ENCODE data around the gene INSM2.

Gene INSM2

DNA sequence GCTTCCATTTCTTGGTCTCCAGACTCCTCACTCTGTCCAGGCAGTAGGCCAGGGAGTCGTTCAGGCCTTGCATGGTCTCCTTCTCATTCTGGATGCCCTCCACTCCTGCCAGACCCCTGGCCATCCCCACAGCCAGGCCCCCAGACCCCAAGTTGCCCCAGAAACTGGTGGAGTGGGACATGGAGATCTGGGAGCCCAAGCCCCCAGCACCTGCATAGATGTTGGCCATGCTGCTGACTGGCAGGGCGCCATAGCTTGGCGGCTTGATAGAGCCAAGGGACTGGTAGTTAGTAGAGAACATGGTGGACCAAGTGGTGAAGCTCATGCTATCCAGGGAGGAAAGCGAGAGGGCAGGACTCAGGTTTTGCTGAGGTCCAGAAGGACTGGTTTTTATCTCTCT lies 21.2 kb upstream of the INSM2 start:
- DNase-seq (ENCODE audit: insufficient read length, low spot score) (no peak), FAIRE-seq (no peak)

DNA sequence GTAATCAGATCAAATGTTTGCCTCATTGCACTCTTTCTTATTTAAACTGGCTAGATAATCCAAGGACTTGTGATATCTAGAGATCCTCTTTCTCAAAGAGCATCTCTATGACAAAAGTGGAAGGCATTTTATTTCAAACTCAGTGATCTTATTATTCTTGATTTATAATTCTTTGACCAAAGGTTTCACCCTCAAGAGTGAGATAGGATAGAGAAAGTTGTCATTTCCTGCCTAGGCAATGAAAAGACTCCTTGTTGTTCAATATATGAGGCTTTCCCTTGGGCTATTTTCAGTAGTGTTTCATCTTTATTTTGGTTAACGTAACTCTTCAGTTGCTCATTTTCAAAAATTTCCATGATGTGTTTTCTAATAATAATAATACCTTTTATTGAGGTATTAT lies 18.0 kb upstream of the INSM2 start:
- DNase-seq (ENCODE audit: insufficient read length, low spot score) (no peak), FAIRE-seq (no peak)
- TF ChIP-seq PAX5 (IDR thresholded peaks at IDR 0.05; ENCODE audit: insufficient read depth, low read length, severe bottlenecking) (no peak), POLR2AphosphoS5 (IDR thresholded peaks at IDR 0.05; ENCODE audit: low read depth, low read length) (no peak), POLR2A (IDR thresholded peaks at IDR 0.05; ENCODE audit: low read depth, low read length) (no peak), TAF1 (IDR thresholded peaks at IDR 0.05; ENCODE audit: low read depth, low read length) (no peak), POU2F2 (IDR thresholded peaks at IDR 0.05; ENCODE audit: low read depth, low read length) (no peak), SPI1 (IDR thresholded peaks at IDR 0.05; ENCODE audit: low read depth, low read length) (no peak)

More for the DNA sequence above, 21.2 kb upstream of the INSM2 start:
- TF ChIP-seq PAX5 (IDR thresholded peaks at IDR 0.05; ENCODE audit: insufficient read depth, low read length, severe bottlenecking) (no peak), POLR2AphosphoS5 (IDR thresholded peaks at IDR 0.05; ENCODE audit: low read depth, low read length) (no peak), SPI1 (IDR thresholded peaks at IDR 0.05; ENCODE audit: low read depth, low read length) (no peak), POLR2A (IDR thresholded peaks at IDR 0.05; ENCODE audit: low read depth, low read length) (no peak), POU2F2 (IDR thresholded peaks at IDR 0.05; ENCODE audit: low read depth, low read length) (no peak), TAF1 (IDR thresholded peaks at IDR 0.05; ENCODE audit: low read depth, low read length) (no peak)

DNA sequence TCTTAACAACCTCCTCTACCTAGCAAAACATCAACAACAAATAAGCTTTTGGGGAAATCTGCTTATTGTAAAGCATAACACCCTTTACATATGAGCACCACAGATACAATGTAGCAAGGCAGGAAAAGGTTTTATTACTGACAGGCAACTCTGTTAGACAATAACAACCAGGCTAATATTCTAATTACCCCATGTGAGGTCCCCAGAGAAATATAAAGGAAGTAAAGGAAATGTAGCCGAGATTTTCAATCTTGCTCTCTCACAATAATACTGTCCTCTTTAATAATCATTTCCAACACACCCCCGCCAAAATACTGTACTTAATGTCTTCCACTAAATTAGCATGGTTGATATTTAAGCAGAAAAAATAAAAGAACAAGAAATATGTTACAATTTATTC lies 14.0 kb upstream of the INSM2 start:
- TF ChIP-seq SPI1 (IDR thresholded peaks at IDR 0.05; ENCODE audit: low read depth, low read length) (no peak), PAX5 (IDR thresholded peaks at IDR 0.05; ENCODE audit: insufficient read depth, low read length, severe bottlenecking) (no peak), POLR2A (IDR thresholded peaks at IDR 0.05; ENCODE audit: low read depth, low read length) (no peak), TAF1 (IDR thresholded peaks at IDR 0.05; ENCODE audit: low read depth, low read length) (no peak), POU2F2 (IDR thresholded peaks at IDR 0.05; ENCODE audit: low read depth, low read length) (no peak)
- FAIRE-seq (no peak), DNase-seq (ENCODE audit: insufficient read length, low spot score) (no peak)

DNA sequence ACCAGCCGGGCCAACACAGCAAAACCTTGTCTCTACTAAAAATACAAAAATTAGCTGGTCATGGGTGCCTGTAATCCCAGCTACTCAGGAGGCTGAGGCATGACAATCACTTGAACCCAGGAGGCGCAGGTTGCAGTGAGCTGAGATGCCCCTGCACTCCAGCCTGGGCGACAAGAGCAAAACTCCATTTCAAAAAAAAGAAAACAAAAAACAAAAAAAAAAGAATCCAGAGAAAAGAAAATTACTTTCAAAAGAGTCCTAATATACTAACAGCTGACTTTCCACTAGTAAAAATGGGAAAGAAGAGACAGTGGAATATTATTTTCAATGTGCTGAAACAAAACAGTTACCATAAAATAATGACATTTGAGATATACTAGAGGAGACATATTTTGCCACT lies 8.3 kb upstream of the INSM2 start:
- DNase-seq (ENCODE audit: insufficient read length, low spot score) (no peak), FAIRE-seq (no peak)
- TF ChIP-seq POU2F2 (IDR thresholded peaks at IDR 0.05; ENCODE audit: low read depth, low read length) (no peak), SPI1 (IDR thresholded peaks at IDR 0.05; ENCODE audit: low read depth, low read length) (no peak), TAF1 (IDR thresholded peaks at IDR 0.05; ENCODE audit: low read depth, low read length) (no peak), PAX5 (IDR thresholded peaks at IDR 0.05; ENCODE audit: insufficient read depth, low read length, severe bottlenecking) (no peak), POLR2AphosphoS5 (IDR thresholded peaks at IDR 0.05; ENCODE audit: low read depth, low read length) (no peak), POLR2A (IDR thresholded peaks at IDR 0.05; ENCODE audit: low read depth, low read length) (no peak)

DNA sequence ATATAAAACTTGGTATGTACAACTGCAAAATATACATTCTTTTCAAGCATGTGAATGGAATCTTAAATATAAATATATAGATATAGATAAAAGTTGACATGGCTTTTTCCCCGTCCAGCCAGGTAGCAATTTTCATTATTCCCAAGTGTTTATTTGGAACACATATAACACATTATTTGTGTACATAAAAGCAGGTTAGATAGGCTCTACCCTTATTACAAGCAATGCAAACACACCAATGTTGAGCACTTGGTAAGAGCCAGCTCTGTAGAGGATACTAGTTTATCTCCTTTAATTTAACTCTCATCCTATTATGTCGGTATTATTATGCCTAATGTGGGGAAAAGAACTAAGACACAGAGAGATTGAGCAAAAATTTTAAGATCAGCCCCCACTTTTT lies 7.0 kb upstream of the INSM2 start:
- FAIRE-seq (no peak), DNase-seq (ENCODE audit: insufficient read length, low spot score) (no peak)
- TF ChIP-seq PAX5 (IDR thresholded peaks at IDR 0.05; ENCODE audit: insufficient read depth, low read length, severe bottlenecking) (no peak), POU2F2 (IDR thresholded peaks at IDR 0.05; ENCODE audit: low read depth, low read length) (no peak), POLR2A (IDR thresholded peaks at IDR 0.05; ENCODE audit: low read depth, low read length) (no peak), SPI1 (IDR thresholded peaks at IDR 0.05; ENCODE audit: low read depth, low read length) (no peak), POLR2AphosphoS5 (IDR thresholded peaks at IDR 0.05; ENCODE audit: low read depth, low read length) (no peak), TAF1 (IDR thresholded peaks at IDR 0.05; ENCODE audit: low read depth, low read length) (no peak)

DNA sequence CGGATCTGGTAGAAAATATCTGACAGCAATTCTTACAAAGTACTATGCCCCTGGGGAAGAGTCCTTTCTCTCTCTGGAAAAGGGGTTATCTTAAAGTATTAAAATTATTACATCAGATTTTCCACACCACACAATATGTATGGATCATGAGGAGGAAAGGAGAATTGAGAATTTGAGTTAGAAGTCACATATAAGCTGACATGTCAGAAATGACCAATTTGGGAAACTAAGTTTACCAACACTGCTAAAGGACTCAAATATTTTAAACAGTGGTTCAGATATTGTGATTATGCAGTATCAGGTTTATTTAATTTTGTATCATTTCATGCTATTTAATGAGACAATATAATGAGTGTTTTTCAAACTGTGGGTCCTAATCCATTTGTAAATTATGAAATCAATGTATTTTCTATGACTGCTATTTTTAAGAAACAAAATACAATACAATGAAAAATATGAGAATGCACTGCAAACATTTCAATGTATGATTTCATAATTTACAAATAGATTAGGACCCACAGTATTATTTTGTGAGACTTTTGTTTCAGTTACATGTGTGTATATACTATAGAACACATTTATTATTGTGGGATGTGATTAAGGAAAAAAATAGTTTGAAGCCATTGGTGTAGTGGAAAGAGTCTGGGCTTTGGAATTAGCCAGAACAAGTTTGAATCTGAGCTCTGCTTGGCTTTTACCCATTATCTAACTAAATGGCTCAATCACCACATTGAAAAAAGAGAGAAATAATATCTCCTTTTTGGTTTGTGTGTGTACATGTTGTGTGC lies 1.8 kb upstream of the INSM2 start:
- no peak for DNase-seq (ENCODE audit: insufficient read length, low spot score)
- TF ChIP-seq SPI1 (IDR thresholded peaks at IDR 0.05; ENCODE audit: low read depth, low read length) (no peak), TAF1 (IDR thresholded peaks at IDR 0.05; ENCODE audit: low read depth, low read length) (no peak), POLR2A (IDR thresholded peaks at IDR 0.05; ENCODE audit: low read depth, low read length) (no peak), POLR2AphosphoS5 (IDR thresholded peaks at IDR 0.05; ENCODE audit: low read depth, low read length) (no peak), PAX5 (IDR thresholded peaks at IDR 0.05; ENCODE audit: insufficient read depth, low read length, severe bottlenecking) (no peak), POU2F2 (IDR thresholded peaks at IDR 0.05; ENCODE audit: low read depth, low read length) (no peak)
- FAIRE-seq = no peak

DNA sequence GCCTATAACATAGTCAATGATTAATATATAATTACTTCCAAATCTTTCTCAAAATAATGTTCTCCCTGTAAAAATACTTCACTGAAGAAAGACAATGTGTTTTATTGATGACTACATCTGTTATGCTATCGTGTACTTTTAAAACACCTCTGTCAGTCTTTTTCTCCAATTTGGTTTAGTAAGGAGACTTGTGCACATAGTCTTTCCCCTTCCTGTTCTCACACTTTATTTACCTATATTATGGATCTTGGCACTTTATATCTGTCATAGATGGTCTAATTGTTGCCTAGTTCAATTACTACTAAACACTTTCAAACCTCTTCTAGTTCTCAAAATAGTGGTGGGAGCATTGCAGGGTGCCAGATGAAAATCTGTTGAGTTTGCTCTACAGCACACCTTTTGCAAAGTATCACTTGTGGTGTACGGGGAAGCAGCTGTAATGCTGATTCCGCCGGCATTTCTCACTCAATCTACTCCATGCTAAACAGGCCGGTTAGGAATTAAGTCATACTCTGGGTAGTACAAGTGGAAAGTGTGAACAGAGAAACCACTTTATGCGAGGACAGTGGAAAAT lies 1.1 kb upstream of the INSM2 start:
- TF ChIP-seq SPI1 (IDR thresholded peaks at IDR 0.05; ENCODE audit: low read depth, low read length) (no peak), TAF1 (IDR thresholded peaks at IDR 0.05; ENCODE audit: low read depth, low read length) (no peak), POLR2A (IDR thresholded peaks at IDR 0.05; ENCODE audit: low read depth, low read length) (no peak), PAX5 (IDR thresholded peaks at IDR 0.05; ENCODE audit: insufficient read depth, low read length, severe bottlenecking) (no peak), POLR2AphosphoS5 (IDR thresholded peaks at IDR 0.05; ENCODE audit: low read depth, low read length) (no peak), POU2F2 (IDR thresholded peaks at IDR 0.05; ENCODE audit: low read depth, low read length) (no peak)
- DNase-seq (ENCODE audit: insufficient read length, low spot score) (no peak), FAIRE-seq (peak; percentile 48)

DNA sequence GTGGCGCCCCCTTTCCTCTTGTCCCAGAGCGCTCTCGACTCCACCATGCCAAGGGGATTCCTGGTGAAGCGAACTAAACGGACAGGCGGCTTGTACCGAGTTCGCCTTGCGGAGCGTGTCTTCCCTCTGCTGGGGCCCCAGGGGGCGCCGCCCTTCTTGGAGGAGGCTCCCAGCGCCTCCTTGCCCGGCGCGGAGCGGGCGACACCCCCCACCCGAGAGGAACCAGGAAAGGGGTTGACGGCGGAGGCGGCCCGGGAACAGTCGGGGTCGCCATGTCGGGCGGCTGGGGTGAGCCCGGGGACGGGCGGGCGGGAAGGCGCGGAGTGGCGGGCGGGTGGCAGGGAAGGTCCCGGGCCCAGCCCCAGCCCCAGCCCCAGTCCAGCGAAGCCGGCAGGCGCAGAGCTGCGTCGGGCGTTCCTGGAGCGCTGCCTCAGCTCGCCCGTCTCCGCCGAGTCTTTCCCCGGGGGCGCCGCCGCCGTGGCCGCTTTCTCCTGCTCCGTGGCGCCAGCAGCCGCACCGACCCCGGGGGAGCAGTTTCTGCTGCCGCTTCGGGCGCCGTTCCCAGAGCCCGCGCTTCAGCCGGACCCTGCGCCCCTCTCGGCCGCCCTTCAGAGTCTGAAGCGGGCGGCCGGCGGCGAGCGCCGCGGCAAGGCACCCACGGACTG lies 376 bp downstream of the INSM2 start:
- no peak for TF ChIP-seq SPI1 (IDR thresholded peaks at IDR 0.05; ENCODE audit: low read depth, low read length)
- TF ChIP-seq POLR2AphosphoS5 (IDR thresholded peaks at IDR 0.05; ENCODE audit: low read depth, low read length) = no peak
- no peak for TF ChIP-seq TAF1 (IDR thresholded peaks at IDR 0.05; ENCODE audit: low read depth, low read length)
- no peak for TF ChIP-seq PAX5 (IDR thresholded peaks at IDR 0.05; ENCODE audit: insufficient read depth, low read length, severe bottlenecking)
- no peak for TF ChIP-seq POLR2A (IDR thresholded peaks at IDR 0.05; ENCODE audit: low read depth, low read length)
- no peak for TF ChIP-seq POU2F2 (IDR thresholded peaks at IDR 0.05; ENCODE audit: low read depth, low read length)
- FAIRE-seq (no peak), DNase-seq (ENCODE audit: insufficient read length, low spot score) (no peak)

DNA sequence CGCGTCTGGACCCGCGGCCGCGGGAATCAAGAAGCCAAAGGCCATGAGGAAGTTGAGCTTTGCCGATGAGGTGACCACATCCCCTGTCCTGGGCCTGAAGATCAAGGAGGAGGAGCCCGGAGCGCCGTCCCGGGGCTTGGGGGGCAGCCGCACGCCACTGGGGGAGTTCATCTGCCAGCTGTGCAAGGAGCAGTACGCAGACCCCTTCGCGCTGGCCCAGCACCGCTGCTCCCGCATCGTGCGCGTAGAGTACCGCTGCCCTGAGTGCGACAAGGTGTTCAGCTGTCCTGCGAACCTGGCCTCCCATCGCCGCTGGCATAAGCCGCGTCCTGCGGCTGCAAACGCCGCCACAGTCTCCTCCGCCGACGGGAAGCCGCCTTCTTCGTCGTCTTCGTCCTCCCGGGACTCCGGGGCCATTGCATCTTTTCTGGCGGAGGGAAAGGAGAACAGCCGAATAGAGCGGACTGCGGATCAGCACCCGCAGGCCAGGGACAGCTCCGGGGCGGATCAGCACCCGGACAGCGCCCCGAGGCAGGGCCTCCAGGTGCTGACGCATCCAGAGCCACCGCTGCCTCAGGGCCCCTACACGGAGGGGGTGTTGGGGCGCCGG lies 1.0 kb downstream of the INSM2 start:
- DNase-seq (ENCODE audit: insufficient read length, low spot score) (peak; percentile 59), FAIRE-seq (peak; percentile 64)

More for the DNA sequence above, 1.0 kb downstream of the INSM2 start:
- TF ChIP-seq POU2F2 (IDR thresholded peaks at IDR 0.05; ENCODE audit: low read depth, low read length) (no peak), POLR2AphosphoS5 (IDR thresholded peaks at IDR 0.05; ENCODE audit: low read depth, low read length) (no peak), SPI1 (IDR thresholded peaks at IDR 0.05; ENCODE audit: low read depth, low read length) (peak; percentile 44; the same call in 1 of the 2 replicates), POLR2A (IDR thresholded peaks at IDR 0.05; ENCODE audit: low read depth, low read length) (no peak), PAX5 (IDR thresholded peaks at IDR 0.05; ENCODE audit: insufficient read depth, low read length, severe bottlenecking) (peak; percentile 31), TAF1 (IDR thresholded peaks at IDR 0.05; ENCODE audit: low read depth, low read length) (no peak)
